GM23338 (cell line): ENCODE data around the gene SPDYE1. TPM values are rescaled to one million over a fixed set of nuclear protein-coding genes. Genes with fewer than 3 reads are reported as not detected.
A peak's percentile ranks its signal among the peaks of the same experiment; 100 is the strongest.

ENCODE experiments used
- ATAC-seq: fragments of 200-7000 bp; cut with Tn5 transposase; 3 replicates; pipeline ENCODE4 v1.9.1; 2020
- DNase-seq: peaks from one replicate; pipeline ENCODE4 v3.0.0-alpha.2; 2015; ENCODE audit warnings: low spot score
- H2AFZ ChIP-seq: fragments of 200-600 bp; sonication (generic); 2 replicates; pipeline ENCODE4 v1.8.0; 2016; ENCODE audit warnings: antibody characterized with exemption, mild to moderate bottlenecking, moderate library complexity
- H3F3A ChIP-seq: fragments of 200-600 bp; sonication (generic); replicated peaks from 2 replicates; pipeline ENCODE4 v1.8.0; 2017; ENCODE audit warnings: antibody characterized with exemption, mixed run types, low read depth
- H3K27ac ChIP-seq: fragments of 200-600 bp; sonication (generic); 2 replicates; pipeline ENCODE4 v1.6.1; 2016; ENCODE audit warnings: low read depth
- H3K27me3 ChIP-seq: fragments of 200-600 bp; sonication (generic); 2 replicates; pipeline ENCODE4 v1.8.0; 2016; ENCODE audit warnings: mild to moderate bottlenecking, mixed run types, moderate library complexity; ENCODE audit not compliant: insufficient read depth
- H3K36me3 ChIP-seq: fragments of 200-600 bp; sonication (generic); 2 replicates; pipeline ENCODE4 v1.8.0; 2016; ENCODE audit warnings: mild to moderate bottlenecking; ENCODE audit not compliant: insufficient read depth
- H3K4me1 ChIP-seq: fragments of 200-600 bp; sonication (generic); 2 replicates; pipeline ENCODE4 v1.8.0; 2016; ENCODE audit warnings: mild to moderate bottlenecking, moderate library complexity; ENCODE audit not compliant: insufficient read depth
- H3K4me2 ChIP-seq: fragments of 200-600 bp; sonication (generic); 2 replicates; pipeline ENCODE4 v1.7.1; 2017; ENCODE audit warnings: mixed run types
- H3K4me3 ChIP-seq: fragments of 200-600 bp; sonication (generic); 2 replicates; pipeline ENCODE4 v1.6.1; 2016; ENCODE audit warnings: mixed run types
- H3K79me2 ChIP-seq: fragments of 200-600 bp; sonication (generic); replicated peaks from 2 replicates; pipeline ENCODE4 v1.8.0; 2017; ENCODE audit warnings: mild to moderate bottlenecking; ENCODE audit not compliant: insufficient read depth
- H3K9me2 ChIP-seq: fragments of 200-600 bp; sonication (generic); 2 replicates; pipeline ENCODE4 v1.8.0; 2017; ENCODE audit not compliant: insufficient read depth
- H4K20me1 ChIP-seq: fragments of 200-600 bp; sonication (generic); replicated peaks from 2 replicates; pipeline ENCODE4 v1.8.0; 2017; ENCODE audit warnings: mild to moderate bottlenecking; ENCODE audit not compliant: insufficient read depth
- H3K27ac Mint-ChIP-seq: 2 replicates; pipeline ENCODE4 v1.8.0; 2020; ENCODE audit warnings: inconsistent platforms, mild to moderate bottlenecking, moderate library complexity, mixed read lengths
- H3K27me3 Mint-ChIP-seq: 3 replicates; pipeline ENCODE4 v1.8.0; 2022; ENCODE audit warnings: low read depth, mild to moderate bottlenecking, moderate library complexity, mixed read lengths, inconsistent platforms; ENCODE audit not compliant: insufficient read depth, poor library complexity
- H3K36me3 Mint-ChIP-seq: 3 replicates; pipeline ENCODE4 v1.8.0; 2021; ENCODE audit warnings: low read depth, mild to moderate bottlenecking, inconsistent platforms, moderate library complexity, mixed read lengths
- H3K4me1 Mint-ChIP-seq: 3 replicates; pipeline ENCODE4 v1.8.0; 2020; ENCODE audit warnings: mild to moderate bottlenecking, inconsistent platforms, mixed read lengths
- H3K4me3 Mint-ChIP-seq: 3 replicates; pipeline ENCODE4 v1.8.0; 2021; ENCODE audit warnings: moderate library complexity, mild to moderate bottlenecking, inconsistent platforms, mixed read lengths
- H3K9me3 Mint-ChIP-seq: 3 replicates; pipeline ENCODE4 v1.8.0; 2020; ENCODE audit warnings: moderate library complexity, mild to moderate bottlenecking, inconsistent platforms, mixed read lengths
- JUNB ChIP-seq: IDR thresholded peaks from one replicate; pipeline ENCODE4 v1.6.1; 2016; ENCODE audit warnings: antibody characterized with exemption; ENCODE audit not compliant: unreplicated experiment
- POLR2AphosphoS5 ChIP-seq: IDR thresholded peaks from 2 replicates; pipeline ENCODE4 v1.6.1; 2016; ENCODE audit warnings: antibody characterized with exemption, low read depth
- STAT1 ChIP-seq: IDR thresholded peaks from one replicate; pipeline ENCODE4 v1.6.1; 2016; ENCODE audit warnings: antibody characterized with exemption; ENCODE audit not compliant: unreplicated experiment
- ZNF331 ChIP-seq: fragments of 250-450 bp; sonication (Bioruptor Pico); IDR thresholded peaks from 2 replicates; pipeline ENCODE4 v1.5.0; 2020; ENCODE audit warnings: low read depth, mild to moderate bottlenecking, moderate library complexity
- polyA plus RNA-seq: library from polyadenylated mRNA; unstranded; fragments of >200 nt; fragmentation: Nextera tagmentation; extraction: Ambion mirVana; gene quantifications from 2 replicates; pipeline ENCODE4 v1.2.1, GENCODE V29; 2016
- total RNA-seq: library from RNA; depleted of rRNA; stranded (reverse); fragments of >200 nt; shearing (Covaris generic); gene quantifications from 2 replicates; pipeline ENCODE4 v1.2.3, GENCODE V29; 2014
- TF ChIP-seq, protein P1 (sequence below), 2 experiments: fragments of 200-600 bp in 1 of 2; sonication (generic) in 1 of 2; conservative IDR thresholded peaks; 2 replicates each; pipeline versions ENCODE4 v1.5.1 to v1.6.1; 2016 to 2017; ENCODE audit warnings: antibody characterized with exemption in 2 of 2, low read depth in 2 of 2, mild to moderate bottlenecking in 2 of 2, moderate library complexity in 1 of 2

The SPDYE1 gene
- total and polyA plus RNA-seq, 2 experiments from 2014 or later, result 1.6 TPM; not detected in 1

DNA sequence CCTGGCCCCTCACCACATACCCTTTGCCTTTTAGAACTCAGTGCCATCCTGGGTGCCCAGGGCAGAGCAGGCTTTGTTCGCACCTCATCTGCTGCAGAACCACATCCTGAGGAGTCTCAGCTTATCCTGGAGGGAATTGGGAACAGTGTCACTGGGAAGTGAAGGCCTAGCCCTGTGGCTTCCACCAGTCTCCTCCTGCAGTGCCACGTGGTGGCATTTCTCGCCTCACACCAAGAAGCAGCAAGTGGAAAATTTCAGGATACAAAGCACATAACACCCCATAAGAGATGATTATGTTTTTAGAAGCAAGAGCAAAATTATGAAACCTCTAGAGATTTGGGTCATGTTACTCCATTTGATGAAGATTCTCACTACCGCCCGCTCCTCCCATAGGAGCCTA lies 44.6 kb upstream of the SPDYE1 start:
- Histone ChIP-seq H3K36me3 (no peaks in the 10 kb centered on the region), H3F3A (no peaks in the 10 kb centered on the region), H3K4me1 (peaks cover 16% of the 10 kb centered on the region), H4K20me1 (no peaks in the 10 kb centered on the region), H3K4me2 (no peak overlapping the region), H3K79me2 (no peaks in the 10 kb centered on the region), H2AFZ (no peak overlapping the region), H3K27ac (no peak overlapping the region), H3K9me2 (no peaks in the 10 kb centered on the region), H3K4me3 (no peak overlapping the region), H3K27me3 (no peaks in the 10 kb centered on the region)
- H3K4me1 Mint-ChIP-seq, result peaks cover 9% of the 10 kb centered on the region; the same call in 2 of the 3 replicates
- no peak for DNase-seq
- no peaks in the 10 kb centered on the region for H3K9me3 Mint-ChIP-seq
- ATAC-seq, result no peak
- no peak overlapping the region for H3K27ac Mint-ChIP-seq
- H3K27me3 Mint-ChIP-seq, result peaks cover 5% of the 10 kb centered on the region
- H3K36me3 Mint-ChIP-seq, result peaks cover 3% of the 10 kb centered on the region; the same call in 1 of the 3 replicates
- TF ChIP-seq POLR2AphosphoS5, result no peak
- no peak overlapping the region for H3K4me3 Mint-ChIP-seq

GRCh38 chr7:43954524-43955228 lies 43.0 kb upstream of the SPDYE1 start:
- DNase-seq (peak; percentile 79), ATAC-seq (peak; percentile 99)
- Histone ChIP-seq H3K4me1 (peaks cover 10% of the 10 kb centered on the region), H2AFZ (no peak overlapping the region), H3K9me2 (no peaks in the 10 kb centered on the region), H3K79me2 (no peaks in the 10 kb centered on the region), H4K20me1 (no peaks in the 10 kb centered on the region), H3K4me2 (no peak overlapping the region), H3K4me3 (no peak overlapping the region), H3F3A (no peaks in the 10 kb centered on the region), H3K27ac (no peak overlapping the region), H3K36me3 (no peaks in the 10 kb centered on the region), H3K27me3 (no peaks in the 10 kb centered on the region)
- H3K27ac Mint-ChIP-seq, result no peak overlapping the region
- H3K36me3 Mint-ChIP-seq, result peaks cover 10% of the 10 kb centered on the region; the same call in 2 of the 3 replicates
- H3K27me3 Mint-ChIP-seq, result peaks cover 11% of the 10 kb centered on the region
- peaks cover 5% of the 10 kb centered on the region for H3K9me3 Mint-ChIP-seq
- TF ChIP-seq JUNB, result no peak
- TF ChIP-seq, protein P1, sequence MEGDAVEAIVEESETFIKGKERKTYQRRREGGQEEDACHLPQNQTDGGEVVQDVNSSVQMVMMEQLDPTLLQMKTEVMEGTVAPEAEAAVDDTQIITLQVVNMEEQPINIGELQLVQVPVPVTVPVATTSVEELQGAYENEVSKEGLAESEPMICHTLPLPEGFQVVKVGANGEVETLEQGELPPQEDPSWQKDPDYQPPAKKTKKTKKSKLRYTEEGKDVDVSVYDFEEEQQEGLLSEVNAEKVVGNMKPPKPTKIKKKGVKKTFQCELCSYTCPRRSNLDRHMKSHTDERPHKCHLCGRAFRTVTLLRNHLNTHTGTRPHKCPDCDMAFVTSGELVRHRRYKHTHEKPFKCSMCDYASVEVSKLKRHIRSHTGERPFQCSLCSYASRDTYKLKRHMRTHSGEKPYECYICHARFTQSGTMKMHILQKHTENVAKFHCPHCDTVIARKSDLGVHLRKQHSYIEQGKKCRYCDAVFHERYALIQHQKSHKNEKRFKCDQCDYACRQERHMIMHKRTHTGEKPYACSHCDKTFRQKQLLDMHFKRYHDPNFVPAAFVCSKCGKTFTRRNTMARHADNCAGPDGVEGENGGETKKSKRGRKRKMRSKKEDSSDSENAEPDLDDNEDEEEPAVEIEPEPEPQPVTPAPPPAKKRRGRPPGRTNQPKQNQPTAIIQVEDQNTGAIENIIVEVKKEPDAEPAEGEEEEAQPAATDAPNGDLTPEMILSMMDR (conservative IDR thresholded peaks at IDR 0.05; ENCODE audit: low read depth in 2 of 2), result peak; percentile 70 to 91
- no peak overlapping the region for H3K4me3 Mint-ChIP-seq
- H3K4me1 Mint-ChIP-seq, result peaks cover 7% of the 10 kb centered on the region; the same call in 2 of the 3 replicates

- Mint-ChIP-seq H3K9me3 (peaks cover 5% of the 10 kb centered on the region), H3K4me1 (peaks cover 7% of the 10 kb centered on the region; the same call in 2 of the 3 replicates), H3K27me3 (peaks cover 11% of the 10 kb centered on the region), H3K4me3 (no peak overlapping the region), H3K27ac (no peak overlapping the region), H3K36me3 (peaks cover 19% of the 10 kb centered on the region)
- Histone ChIP-seq H3K4me2 (no peak overlapping the region), H2AFZ (no peak overlapping the region), H4K20me1 (no peaks in the 10 kb centered on the region), H3K27ac (no peak overlapping the region), H3K27me3 (no peaks in the 10 kb centered on the region), H3K4me3 (no peak overlapping the region), H3F3A (no peaks in the 10 kb centered on the region), H3K9me2 (peaks cover 8% of the 10 kb centered on the region; the same call in 1 of the 2 replicates), H3K79me2 (no peaks in the 10 kb centered on the region), H3K36me3 (no peaks in the 10 kb centered on the region), H3K4me1 (peaks cover 10% of the 10 kb centered on the region)
- ATAC-seq, result no peak
- TF ChIP-seq JUNB, result no peak
- no peak for TF ChIP-seq STAT1
- TF ChIP-seq POLR2AphosphoS5, result no peak
- TF ChIP-seq, protein P1 (conservative IDR thresholded peaks at IDR 0.05; ENCODE audit: low read depth in 2 of 2), result no peak
- no peak for TF ChIP-seq ZNF331 (CRISPR knock-in tag)
- DNase-seq, result no peak
Observed at GRCh38 chr7:43956027-43956426, 41.7 kb upstream of the SPDYE1 start.
